ENCODE data around the gene PTPRD. TPM values are rescaled to one million over a fixed set of nuclear protein-coding genes. Genes with fewer than 3 reads are reported as not detected.
A peak's percentile ranks its signal among the peaks of the same experiment; 100 is the strongest.

The PTPRD gene
- total RNA-seq, 1 donor from 2014 or later, result 5.7 TPM

GRCh38 chr9:8724284-8725018 is 1888.4 kb downstream of the PTPRD start:
- H3K4me1 Mint-ChIP-seq (ENCODE audit: low read depth), result peaks cover 4% of the 10 kb centered on the region
- no peaks in the 10 kb centered on the region for H3K36me3 Mint-ChIP-seq (ENCODE audit: low read depth)
- H3K9me3 Mint-ChIP-seq (ENCODE audit: low read depth), result no peaks in the 10 kb centered on the region
- DNase-seq (ENCODE audit: low spot score), result no peak
- no peak overlapping the region for H3K4me3 Mint-ChIP-seq (ENCODE audit: unreplicated experiment)
- TF ChIP-seq CTCF (IDR thresholded peaks at IDR 0.05), result no peak
- H3K27me3 Mint-ChIP-seq (ENCODE audit: low read depth), result no peaks in the 10 kb centered on the region
- no peak overlapping the region for H3K27ac Mint-ChIP-seq (ENCODE audit: unreplicated experiment)

DNA sequence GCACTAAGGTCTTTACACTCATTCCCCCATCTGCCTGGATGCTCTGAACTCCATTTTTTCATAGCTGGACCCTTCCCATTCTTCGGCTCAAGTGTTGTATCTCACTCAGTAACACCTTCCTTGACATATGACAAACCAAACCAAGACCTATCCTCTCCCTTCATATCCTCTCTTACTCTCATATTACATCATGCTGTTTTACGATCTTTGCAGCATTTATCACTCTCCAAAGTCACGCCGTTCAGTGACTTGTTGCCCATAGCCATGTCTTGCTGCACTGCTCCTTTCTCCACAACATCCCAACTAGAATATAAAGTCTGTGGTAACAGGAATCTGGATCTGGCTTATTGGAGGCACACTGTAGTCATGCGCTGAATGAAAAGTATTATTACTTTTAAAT is 1889.6 kb downstream of the PTPRD start:
- H3K36me3 Mint-ChIP-seq (ENCODE audit: low read depth), result no peaks in the 10 kb centered on the region

GRCh38 chr9:8719833-8720486 is 1892.8 kb downstream of the PTPRD start:
- H3K4me1 Mint-ChIP-seq (ENCODE audit: low read depth), result peaks cover 18% of the 10 kb centered on the region

More for the DNA sequence above, 1889.6 kb downstream of the PTPRD start:
- DNase-seq (ENCODE audit: low spot score), result no peak
- no peaks in the 10 kb centered on the region for H3K9me3 Mint-ChIP-seq (ENCODE audit: low read depth)
- H3K4me3 Mint-ChIP-seq (ENCODE audit: unreplicated experiment), result no peak overlapping the region
- H3K27me3 Mint-ChIP-seq (ENCODE audit: low read depth), result no peaks in the 10 kb centered on the region
- peaks cover 12% of the 10 kb centered on the region for H3K4me1 Mint-ChIP-seq (ENCODE audit: low read depth)
- no peak for TF ChIP-seq CTCF (IDR thresholded peaks at IDR 0.05)
- no peak overlapping the region for H3K27ac Mint-ChIP-seq (ENCODE audit: unreplicated experiment)

GRCh38 chr9:8718121-8718725 is 1894.6 kb downstream of the PTPRD start:
- Mint-ChIP-seq H3K27me3 (ENCODE audit: low read depth) (no peaks in the 10 kb centered on the region), H3K9me3 (ENCODE audit: low read depth) (no peaks in the 10 kb centered on the region), H3K4me3 (ENCODE audit: unreplicated experiment) (no peak overlapping the region), H3K4me1 (ENCODE audit: low read depth) (peaks cover 18% of the 10 kb centered on the region), H3K36me3 (ENCODE audit: low read depth) (no peaks in the 10 kb centered on the region), H3K27ac (ENCODE audit: unreplicated experiment) (peak overlapping the region; percentile 82)
- no peak for TF ChIP-seq CTCF (IDR thresholded peaks at IDR 0.05)
- no peak for DNase-seq (ENCODE audit: low spot score)

More at GRCh38 chr9:8719833-8720486, 1892.8 kb downstream of the PTPRD start:
- H3K27me3 Mint-ChIP-seq (ENCODE audit: low read depth), result no peaks in the 10 kb centered on the region
- no peak overlapping the region for H3K4me3 Mint-ChIP-seq (ENCODE audit: unreplicated experiment)
- no peak overlapping the region for H3K27ac Mint-ChIP-seq (ENCODE audit: unreplicated experiment)
- DNase-seq (ENCODE audit: low spot score), result no peak
- no peaks in the 10 kb centered on the region for H3K9me3 Mint-ChIP-seq (ENCODE audit: low read depth)
- no peaks in the 10 kb centered on the region for H3K36me3 Mint-ChIP-seq (ENCODE audit: low read depth)
- TF ChIP-seq CTCF (IDR thresholded peaks at IDR 0.05), result no peak

DNA sequence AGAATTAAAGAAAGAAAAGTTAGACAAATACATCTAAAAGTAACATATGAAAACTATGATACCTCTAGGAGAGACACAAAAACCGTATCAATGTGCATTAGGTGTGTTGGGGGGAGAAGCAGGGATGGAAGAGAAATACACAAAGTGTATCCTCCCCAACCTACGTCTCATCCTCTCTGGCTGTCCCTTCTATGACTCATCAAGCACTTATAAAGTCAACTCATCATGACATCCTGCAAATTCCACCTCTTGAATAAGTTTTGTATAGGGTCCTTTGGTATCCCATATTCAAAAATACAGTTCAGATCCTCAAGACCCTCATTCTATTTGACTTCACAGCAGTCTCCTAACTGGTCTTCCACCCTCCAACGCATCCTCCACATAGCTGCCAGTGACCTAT is 1895.7 kb downstream of the PTPRD start:
- Mint-ChIP-seq H3K4me1 (ENCODE audit: low read depth) (peaks cover 18% of the 10 kb centered on the region), H3K27ac (ENCODE audit: unreplicated experiment) (no peak overlapping the region), H3K36me3 (ENCODE audit: low read depth) (no peaks in the 10 kb centered on the region), H3K4me3 (ENCODE audit: unreplicated experiment) (no peak overlapping the region), H3K27me3 (ENCODE audit: low read depth) (no peaks in the 10 kb centered on the region), H3K9me3 (ENCODE audit: low read depth) (no peaks in the 10 kb centered on the region)
- TF ChIP-seq CTCF (IDR thresholded peaks at IDR 0.05), result no peak
- no peak for DNase-seq (ENCODE audit: low spot score)

Data from chondrocyte (in vitro differentiated cells).